Activated CD4-positive, alpha-beta T cell treated with anti-CD3 and anti-CD28 coated beads, Interleukin-2, amount 10 ng/mL, durations not matched to agents 24 days and 14 days (primary cell): ENCODE results near the gene LDB2. TPM values are rescaled to one million over a fixed set of nuclear protein-coding genes. Genes with fewer than 3 reads are reported as not detected.

ENCODE experiments used
- DNase-seq: peaks from one replicate; pipeline ENCODE4 v3.0.0; 2022
- H3K27ac Mint-ChIP-seq: one replicate; pipeline ENCODE4 v1.8.0; 2022; ENCODE audit warnings: mild to moderate bottlenecking, mixed read lengths
- H3K27me3 Mint-ChIP-seq: one replicate; pipeline ENCODE4 v1.8.0; 2022; ENCODE audit warnings: mixed read lengths
- H3K36me3 Mint-ChIP-seq: one replicate; pipeline ENCODE4 v1.8.0; 2022; ENCODE audit warnings: low read depth, mild to moderate bottlenecking, mixed read lengths
- H3K4me1 Mint-ChIP-seq: one replicate; pipeline ENCODE4 v1.8.0; 2021; ENCODE audit warnings: mixed read lengths
- H3K4me3 Mint-ChIP-seq: one replicate; pipeline ENCODE4 v1.8.0; 2022; ENCODE audit warnings: mild to moderate bottlenecking, moderate library complexity, mixed read lengths
- H3K9me3 Mint-ChIP-seq: one replicate; pipeline ENCODE4 v1.8.0; 2021; ENCODE audit warnings: mixed read lengths
- intact Hi-C: fragments of 100-400 bp; cut with micrococcal nuclease; formaldehyde crosslinking; loops from one replicate; pipeline ENCODE4 v1.15.1; 2023
- total RNA-seq: library from RNA; stranded (reverse); gene quantifications from 2 replicates; pipeline ENCODE4 v1.2.3, GENCODE V29; 2022

The LDB2 gene
- total RNA-seq, 1 donor from 2014 or later = not detected

DNA sequence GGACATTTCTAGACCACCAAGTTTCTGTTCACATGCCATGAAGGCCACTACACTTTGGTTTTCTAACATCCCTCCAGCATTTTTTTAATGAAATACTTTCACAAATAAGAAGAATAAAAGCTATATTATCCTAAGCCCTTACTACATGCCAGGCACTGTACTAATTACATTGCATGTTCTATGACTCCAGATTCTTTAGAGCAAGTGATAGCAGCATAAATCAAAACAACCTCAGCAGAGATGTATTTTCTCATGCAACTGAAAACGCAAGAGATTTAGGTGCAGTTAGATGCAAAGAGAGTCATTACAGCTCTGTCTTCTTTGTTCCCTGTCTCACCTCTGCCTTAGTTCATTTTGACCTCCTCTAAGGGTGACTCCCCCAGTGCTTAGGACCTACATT lies 230.0 kb downstream of the LDB2 start:
- Mint-ChIP-seq H3K4me3 (no peak overlapping the region), H3K27ac (no peak overlapping the region), H3K27me3 (no peaks in the 10 kb centered on the region), H3K4me1 (no peaks in the 10 kb centered on the region), H3K9me3 (no peaks in the 10 kb centered on the region), H3K36me3 (no peaks in the 10 kb centered on the region)
- intact Hi-C loops = no loop called here
- no peak for DNase-seq

DNA sequence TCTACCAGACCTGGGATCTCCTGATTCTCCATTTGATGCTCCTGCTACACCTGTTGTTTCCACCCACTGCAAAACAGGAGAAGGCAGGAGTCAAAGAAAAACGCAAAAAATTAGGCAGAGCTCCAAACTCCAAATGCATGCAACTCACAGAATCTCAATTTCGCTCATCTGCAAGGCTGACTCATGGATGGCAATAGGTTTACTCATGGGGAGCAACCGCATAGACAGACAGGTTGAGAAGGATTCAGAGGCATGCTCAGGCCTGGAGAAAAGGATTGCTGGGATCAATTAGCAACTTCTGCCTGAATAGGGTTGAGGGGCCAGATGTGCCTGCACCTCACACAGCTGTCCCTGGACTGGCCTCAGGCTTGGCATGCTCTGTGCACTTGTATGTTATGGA lies 231.0 kb downstream of the LDB2 start:
- intact Hi-C loops = no loop called here
- H3K27me3 Mint-ChIP-seq = no peaks in the 10 kb centered on the region
- H3K9me3 Mint-ChIP-seq = no peaks in the 10 kb centered on the region
- H3K27ac Mint-ChIP-seq = no peak overlapping the region
- H3K36me3 Mint-ChIP-seq = no peaks in the 10 kb centered on the region
- H3K4me3 Mint-ChIP-seq = no peak overlapping the region
- no peaks in the 10 kb centered on the region for H3K4me1 Mint-ChIP-seq
- DNase-seq = no peak

DNA sequence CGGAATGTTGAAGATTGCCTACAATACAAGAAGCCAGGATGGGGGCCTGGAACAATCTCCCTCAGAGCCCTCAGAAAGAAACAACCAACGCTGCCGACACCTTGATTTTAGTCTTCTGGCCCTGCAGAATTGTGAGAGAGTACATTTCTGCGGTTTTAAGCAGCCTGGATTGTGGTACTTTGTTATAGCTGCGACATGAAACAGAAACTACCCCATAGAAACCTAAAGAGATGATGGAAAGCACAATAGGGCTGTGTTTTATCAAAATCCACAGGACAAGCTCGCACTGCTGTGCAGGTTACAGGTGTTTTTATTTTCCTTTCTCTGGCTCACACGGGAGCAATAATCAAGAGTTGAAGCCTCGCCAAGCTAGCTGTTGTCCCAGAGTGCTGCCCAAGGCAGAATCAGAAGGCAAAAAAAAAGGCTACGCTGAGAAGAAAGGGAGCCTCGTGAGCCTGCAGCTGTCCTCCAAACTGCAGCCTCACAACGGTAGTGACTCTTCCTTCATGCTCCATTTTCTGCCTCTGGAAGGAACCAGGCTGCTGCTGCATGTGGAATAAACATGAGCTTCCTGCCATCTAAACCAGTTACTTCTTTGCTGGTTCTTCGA lies 232.4 kb downstream of the LDB2 start:
- intact Hi-C loops = no loop called here
- no peak overlapping the region for H3K4me3 Mint-ChIP-seq
- no peak for DNase-seq
- no peaks in the 10 kb centered on the region for H3K9me3 Mint-ChIP-seq
- no peaks in the 10 kb centered on the region for H3K27me3 Mint-ChIP-seq
- H3K4me1 Mint-ChIP-seq = no peaks in the 10 kb centered on the region
- H3K27ac Mint-ChIP-seq = no peak overlapping the region
- H3K36me3 Mint-ChIP-seq = no peaks in the 10 kb centered on the region

DNA sequence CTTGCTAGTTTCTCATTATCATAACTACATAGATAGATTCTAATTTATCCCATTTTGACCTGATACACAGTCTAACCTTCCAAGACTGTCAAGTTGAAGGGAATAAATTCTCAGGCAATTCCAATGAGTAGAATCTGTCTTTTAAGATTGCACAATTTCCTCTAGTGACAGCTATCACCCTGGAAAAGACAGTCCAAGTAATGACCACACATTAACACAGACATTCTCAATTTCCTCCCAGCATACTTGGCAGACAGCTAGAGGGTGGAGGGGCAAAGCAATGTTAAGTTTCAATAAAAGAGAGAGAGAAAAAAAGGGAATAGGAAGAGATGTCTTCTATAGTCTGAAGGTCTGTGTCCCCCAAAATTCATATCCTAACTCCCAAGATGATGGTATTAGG lies 234.7 kb downstream of the LDB2 start:
- Mint-ChIP-seq H3K4me1 (no peaks in the 10 kb centered on the region), H3K36me3 (no peaks in the 10 kb centered on the region), H3K27me3 (no peaks in the 10 kb centered on the region), H3K9me3 (no peaks in the 10 kb centered on the region), H3K4me3 (no peak overlapping the region), H3K27ac (no peak overlapping the region)
- no peak for DNase-seq
- intact Hi-C loops = no loop called here

DNA sequence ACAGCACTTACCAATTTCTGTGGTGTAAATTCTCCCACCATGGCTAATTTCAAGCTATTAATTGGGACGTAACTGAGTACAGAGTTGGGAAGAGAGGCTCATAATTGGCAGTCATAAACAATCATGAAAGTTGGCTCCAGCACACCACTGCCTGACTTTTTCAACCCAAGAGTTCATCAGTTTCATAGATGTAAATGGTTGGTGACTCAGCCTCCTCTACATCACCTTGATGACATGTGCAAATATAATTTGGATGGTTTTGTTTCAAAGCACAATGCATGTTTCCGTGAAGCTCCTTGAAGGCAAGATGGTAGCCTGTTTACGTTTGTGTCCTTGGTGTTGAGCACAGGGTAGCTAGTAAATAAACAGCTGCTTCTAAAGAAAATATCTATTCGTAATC lies 235.1 kb downstream of the LDB2 start:
- Mint-ChIP-seq H3K4me1 (no peaks in the 10 kb centered on the region), H3K36me3 (no peaks in the 10 kb centered on the region)

DNA sequence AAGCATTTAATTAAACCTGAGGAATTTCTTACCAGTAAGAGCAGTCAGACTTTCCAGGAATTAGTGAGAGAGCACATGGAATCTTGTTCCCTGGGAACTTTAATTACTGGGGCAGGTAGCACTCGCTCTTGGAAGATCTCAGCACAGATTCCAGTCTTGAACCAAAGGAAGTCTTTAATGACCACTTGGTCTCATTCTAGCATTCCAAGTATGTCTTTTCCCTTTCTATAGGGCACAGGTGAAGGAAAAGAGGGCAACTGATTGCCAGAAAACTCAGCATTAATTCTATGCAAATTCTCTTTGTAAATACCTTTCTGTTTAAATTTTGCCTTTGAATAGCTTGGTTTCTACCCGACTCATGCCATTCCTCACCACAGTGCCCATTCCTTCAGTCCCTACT lies 236.6 kb downstream of the LDB2 start:
- no peak overlapping the region for H3K4me3 Mint-ChIP-seq
- no peaks in the 10 kb centered on the region for H3K27me3 Mint-ChIP-seq
- H3K27ac Mint-ChIP-seq = no peak overlapping the region
- no peaks in the 10 kb centered on the region for H3K36me3 Mint-ChIP-seq
- intact Hi-C loops = no loop called here
- H3K9me3 Mint-ChIP-seq = no peaks in the 10 kb centered on the region
- H3K4me1 Mint-ChIP-seq = no peaks in the 10 kb centered on the region
- no peak for DNase-seq

More for the DNA sequence above, 235.1 kb downstream of the LDB2 start:
- intact Hi-C loops = no loop called here
- Mint-ChIP-seq H3K9me3 (no peaks in the 10 kb centered on the region), H3K27ac (no peak overlapping the region), H3K4me3 (no peak overlapping the region), H3K27me3 (no peaks in the 10 kb centered on the region)
- no peak for DNase-seq

DNA sequence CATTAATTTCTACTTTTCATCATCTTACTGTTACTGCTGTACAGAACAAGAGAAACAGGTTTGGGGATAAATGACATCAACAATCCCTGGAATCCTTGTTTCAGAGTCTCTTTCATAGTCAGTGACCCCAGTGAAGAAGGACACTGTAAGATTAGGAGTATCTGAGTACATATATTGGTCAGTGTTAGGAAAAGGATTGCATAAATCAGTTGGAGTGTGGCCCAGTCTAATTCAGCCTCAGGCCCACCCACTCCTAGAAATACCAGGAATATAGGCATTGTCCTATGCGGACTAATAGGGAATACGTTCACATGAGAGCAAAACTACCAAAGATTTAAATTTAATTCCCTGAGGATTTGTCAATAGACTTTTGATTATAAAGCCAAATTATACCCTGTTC lies 237.8 kb downstream of the LDB2 start:
- no peaks in the 10 kb centered on the region for H3K4me1 Mint-ChIP-seq
- no peaks in the 10 kb centered on the region for H3K9me3 Mint-ChIP-seq
- no peak overlapping the region for H3K4me3 Mint-ChIP-seq
- no peaks in the 10 kb centered on the region for H3K36me3 Mint-ChIP-seq
- no peak for DNase-seq
- no peak overlapping the region for H3K27ac Mint-ChIP-seq
- H3K27me3 Mint-ChIP-seq = no peaks in the 10 kb centered on the region
- intact Hi-C loops = no loop called here

DNA sequence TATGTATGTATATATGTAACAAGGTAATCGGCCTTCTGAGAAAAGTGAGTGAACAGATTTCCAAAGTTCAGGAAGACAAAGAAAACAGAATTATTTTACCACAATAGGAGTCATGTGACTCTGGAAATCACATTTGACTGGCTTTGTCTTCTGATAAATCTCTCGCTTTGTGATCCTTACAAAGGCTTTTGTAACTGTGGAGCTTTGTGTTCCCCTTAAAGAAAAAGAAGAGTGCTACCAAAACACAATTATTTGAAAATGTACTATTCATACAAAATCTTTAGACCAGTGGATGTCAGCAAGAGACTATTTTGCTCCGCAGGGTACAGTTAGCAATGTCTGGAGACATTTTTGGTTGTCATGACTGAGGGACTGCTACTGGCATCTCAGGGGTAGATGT lies 238.8 kb downstream of the LDB2 start:
- Mint-ChIP-seq H3K27me3 (no peaks in the 10 kb centered on the region), H3K4me3 (no peak overlapping the region), H3K4me1 (no peaks in the 10 kb centered on the region), H3K27ac (no peak overlapping the region), H3K36me3 (no peaks in the 10 kb centered on the region), H3K9me3 (no peaks in the 10 kb centered on the region)
- intact Hi-C loops = no loop called here
- no peak for DNase-seq

DNA sequence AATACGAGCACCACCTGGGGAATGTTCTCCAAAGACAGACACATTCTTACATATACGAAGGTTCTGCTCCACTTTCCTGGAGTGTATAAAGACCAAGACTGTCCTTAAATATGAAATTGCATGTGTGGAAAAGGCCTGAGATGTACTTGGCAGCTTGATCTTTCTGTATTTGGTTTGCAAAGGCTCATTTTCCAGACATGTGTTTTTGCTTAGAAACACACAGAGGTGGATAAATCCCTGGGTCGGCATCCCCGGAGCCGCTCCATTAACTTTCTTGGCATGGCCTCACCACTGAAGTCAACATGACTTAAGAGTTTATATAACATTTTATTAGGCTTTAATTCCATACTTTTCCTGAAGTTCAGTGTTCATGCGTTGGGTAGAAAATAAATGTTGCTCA lies 239.4 kb downstream of the LDB2 start:
- Mint-ChIP-seq H3K36me3 (no peaks in the 10 kb centered on the region), H3K4me3 (no peak overlapping the region), H3K27me3 (no peaks in the 10 kb centered on the region), H3K4me1 (no peaks in the 10 kb centered on the region), H3K27ac (no peak overlapping the region), H3K9me3 (no peaks in the 10 kb centered on the region)
- no peak for DNase-seq
- intact Hi-C loops = no loop called here

DNA sequence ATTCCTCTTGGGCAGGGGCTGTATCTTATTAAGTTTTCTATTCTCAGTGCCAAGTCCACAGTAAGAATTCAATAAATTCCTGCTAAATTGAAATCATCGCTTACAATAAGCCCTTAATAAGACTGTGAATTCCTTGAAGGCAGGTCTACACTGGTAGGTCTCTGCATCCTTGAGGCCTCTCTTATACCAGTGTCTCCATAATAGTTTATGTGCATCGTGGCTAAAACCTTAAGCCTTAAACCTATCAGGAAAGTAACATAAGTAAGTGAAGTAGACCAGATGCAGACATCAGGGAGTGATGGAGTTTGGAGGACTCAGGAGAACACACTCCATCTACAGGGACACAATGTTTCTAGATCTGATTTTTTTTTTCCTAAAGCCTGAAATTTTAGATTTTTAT lies 240.3 kb downstream of the LDB2 start:
- Mint-ChIP-seq H3K4me1 (no peaks in the 10 kb centered on the region), H3K36me3 (no peaks in the 10 kb centered on the region), H3K27me3 (no peaks in the 10 kb centered on the region), H3K4me3 (no peak overlapping the region), H3K27ac (no peak overlapping the region), H3K9me3 (no peaks in the 10 kb centered on the region)
- intact Hi-C loops = no loop called here
- DNase-seq = no peak

DNA sequence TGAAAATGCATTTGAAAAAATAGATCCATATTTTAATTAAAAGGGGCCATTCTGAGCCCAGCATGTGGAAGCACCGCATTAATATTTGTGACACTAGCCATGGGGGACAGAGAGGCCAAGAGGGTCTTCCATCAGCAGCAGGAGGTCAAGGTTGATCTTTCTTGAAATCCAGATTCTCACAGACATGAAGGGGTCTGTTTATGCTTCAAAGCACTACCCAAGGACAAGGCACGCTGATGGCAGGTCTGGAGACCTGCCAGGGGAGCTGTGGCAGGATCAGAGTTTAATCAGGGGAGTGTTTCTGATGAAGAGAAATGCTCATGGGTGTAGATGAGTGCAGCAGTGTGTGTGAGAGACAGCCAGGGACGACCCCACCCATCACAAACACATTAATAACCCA lies 243.3 kb downstream of the LDB2 start:
- H3K27me3 Mint-ChIP-seq = no peaks in the 10 kb centered on the region
- no peaks in the 10 kb centered on the region for H3K4me1 Mint-ChIP-seq
- DNase-seq = no peak
- intact Hi-C loops = no loop called here
- H3K4me3 Mint-ChIP-seq = no peak overlapping the region
- H3K9me3 Mint-ChIP-seq = no peaks in the 10 kb centered on the region
- H3K36me3 Mint-ChIP-seq = no peaks in the 10 kb centered on the region
- no peak overlapping the region for H3K27ac Mint-ChIP-seq

DNA sequence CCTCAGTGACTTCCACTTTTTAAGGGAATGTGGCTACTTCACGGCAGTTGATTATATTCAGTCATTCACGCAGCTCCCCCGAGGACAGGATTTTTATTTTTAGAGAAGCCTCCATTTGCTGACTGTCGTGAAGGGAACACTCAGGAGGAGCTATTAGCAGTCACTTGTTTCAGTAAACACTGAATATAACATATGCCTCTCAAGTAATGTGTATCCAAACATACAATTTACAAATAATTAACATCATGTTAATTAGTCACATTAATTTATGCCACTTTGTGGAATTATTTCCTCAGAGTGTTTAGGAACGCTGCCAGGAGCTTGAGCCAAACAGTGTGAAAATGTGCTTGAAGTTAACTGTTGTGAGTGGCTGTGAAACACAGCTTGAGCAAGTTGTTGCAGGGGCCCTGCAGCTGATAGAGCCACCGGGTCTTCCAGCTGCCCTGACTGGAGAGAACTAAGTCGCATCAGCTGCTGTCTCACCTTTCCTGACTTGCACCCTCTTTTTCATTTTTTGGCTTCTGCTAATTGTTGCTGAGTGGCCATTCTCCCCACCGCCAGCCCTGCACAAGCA lies 245.6 kb downstream of the LDB2 start:
- Mint-ChIP-seq H3K4me1 (no peaks in the 10 kb centered on the region), H3K4me3 (no peak overlapping the region), H3K27ac (no peak overlapping the region), H3K9me3 (no peaks in the 10 kb centered on the region), H3K27me3 (no peaks in the 10 kb centered on the region), H3K36me3 (no peaks in the 10 kb centered on the region)
- intact Hi-C loops = no loop called here
- no peak for DNase-seq

DNA sequence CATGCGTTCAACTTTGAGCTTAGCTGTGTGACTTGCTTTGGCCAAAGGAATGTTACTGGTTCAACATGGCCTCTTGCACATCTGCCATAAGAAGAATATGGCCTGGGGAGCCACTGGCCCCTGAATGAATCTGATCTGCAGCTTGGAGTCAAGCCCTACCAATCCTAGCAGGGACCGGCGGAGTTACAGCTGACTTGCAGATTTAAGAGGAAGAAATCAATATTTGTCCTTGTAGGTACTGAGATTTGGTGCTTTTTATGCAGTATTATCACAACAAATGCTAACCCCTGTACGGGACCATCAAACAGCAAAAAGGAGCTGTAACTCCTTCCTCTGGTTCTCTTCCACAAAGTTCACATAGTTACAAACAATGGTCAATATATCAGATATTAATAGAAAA lies 252.0 kb downstream of the LDB2 start:
- Mint-ChIP-seq H3K36me3 (no peaks in the 10 kb centered on the region), H3K4me3 (no peak overlapping the region), H3K27ac (no peak overlapping the region), H3K27me3 (no peaks in the 10 kb centered on the region), H3K4me1 (no peaks in the 10 kb centered on the region), H3K9me3 (no peaks in the 10 kb centered on the region)
- no peak for DNase-seq
- intact Hi-C loops = no loop called here

DNA sequence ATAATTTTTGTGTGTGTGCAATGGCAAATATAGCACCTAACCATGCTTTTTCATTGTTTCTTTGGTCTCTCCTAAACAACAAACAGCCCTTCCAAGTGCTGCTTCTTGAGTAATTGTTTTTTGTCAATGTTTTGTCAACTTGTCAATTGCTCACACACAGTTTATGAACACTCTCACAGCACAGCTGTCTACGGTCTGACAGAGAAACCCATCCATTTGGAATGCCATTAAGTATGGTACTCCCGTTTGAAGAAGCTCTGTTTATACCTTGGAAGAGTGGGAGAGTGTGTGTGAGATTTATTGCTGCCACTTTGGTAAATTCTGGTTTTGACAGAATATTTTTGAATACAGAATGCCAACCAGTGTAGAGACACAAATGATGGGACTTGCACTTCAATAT lies 254.6 kb downstream of the LDB2 start:
- DNase-seq = no peak
- intact Hi-C loops = no loop called here

DNA sequence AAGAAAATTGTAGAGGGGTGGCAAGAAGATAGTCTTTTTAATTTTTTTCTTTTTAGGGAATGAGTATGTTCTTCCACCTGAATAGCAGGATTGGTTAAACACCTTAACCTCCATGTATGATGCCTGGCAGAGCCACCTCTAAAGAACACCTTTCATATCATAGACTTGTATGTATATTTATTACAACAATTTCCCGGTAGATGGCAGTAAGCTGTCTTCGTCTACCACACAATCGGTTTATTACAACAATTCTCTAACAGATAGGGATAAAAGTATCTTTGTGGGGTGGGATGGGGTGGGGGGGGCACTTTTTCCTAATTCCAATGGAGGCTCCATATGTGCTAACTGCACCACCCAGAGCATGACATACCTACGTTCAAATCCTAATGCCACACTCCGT lies 255.5 kb downstream of the LDB2 start:
- intact Hi-C loops = no loop called here
- peaks cover 2% of the 10 kb centered on the region for H3K27me3 Mint-ChIP-seq
- H3K27ac Mint-ChIP-seq = no peak overlapping the region
- no peaks in the 10 kb centered on the region for H3K4me1 Mint-ChIP-seq
- H3K36me3 Mint-ChIP-seq = no peaks in the 10 kb centered on the region
- H3K4me3 Mint-ChIP-seq = no peak overlapping the region
- DNase-seq = no peak
- H3K9me3 Mint-ChIP-seq = no peaks in the 10 kb centered on the region

More for the DNA sequence above, 254.6 kb downstream of the LDB2 start:
- H3K36me3 Mint-ChIP-seq = no peaks in the 10 kb centered on the region
- no peaks in the 10 kb centered on the region for H3K4me1 Mint-ChIP-seq
- peaks cover 2% of the 10 kb centered on the region for H3K27me3 Mint-ChIP-seq
- no peaks in the 10 kb centered on the region for H3K9me3 Mint-ChIP-seq
- H3K27ac Mint-ChIP-seq = no peak overlapping the region
- no peak overlapping the region for H3K4me3 Mint-ChIP-seq
